ENCODE data around the gene SMTNL1. TPM values are rescaled to one million over a fixed set of nuclear protein-coding genes. Genes with fewer than 3 reads are reported as not detected.

The SMTNL1 gene
- total RNA-seq, 1 experiment from 2014 or later = not detected

- DNase-seq (ENCODE audit: low read depth) = no peak
These were observed 6.2 kb downstream of the SMTNL1 start for GRCh38 chr11:57543593-57543992.

- no peak for DNase-seq (ENCODE audit: low read depth)
These were observed 7.2 kb downstream of the SMTNL1 start for GRCh38 chr11:57544566-57544965.

DNA sequence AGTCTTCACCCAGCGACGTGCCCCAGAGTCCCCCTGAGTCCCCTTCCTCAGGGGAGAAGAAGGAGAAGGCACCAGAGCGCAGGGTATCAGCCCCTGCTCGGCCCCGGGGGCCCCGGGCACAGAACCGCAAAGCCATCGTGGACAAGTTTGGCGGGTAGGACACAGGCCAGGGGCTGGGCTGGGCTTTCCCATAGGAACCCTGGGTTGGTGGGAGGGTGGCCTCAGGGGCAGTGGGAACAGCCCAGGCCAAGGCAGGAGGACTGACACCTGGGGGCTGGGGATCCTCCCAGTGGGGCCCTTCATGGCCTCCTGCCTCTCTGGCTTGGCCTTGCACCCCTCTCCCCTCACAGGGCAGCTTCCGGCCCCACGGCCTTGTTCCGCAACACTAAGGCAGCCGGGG lies 8.5 kb downstream of the SMTNL1 start:
- no peak for DNase-seq (ENCODE audit: low read depth)

DNA sequence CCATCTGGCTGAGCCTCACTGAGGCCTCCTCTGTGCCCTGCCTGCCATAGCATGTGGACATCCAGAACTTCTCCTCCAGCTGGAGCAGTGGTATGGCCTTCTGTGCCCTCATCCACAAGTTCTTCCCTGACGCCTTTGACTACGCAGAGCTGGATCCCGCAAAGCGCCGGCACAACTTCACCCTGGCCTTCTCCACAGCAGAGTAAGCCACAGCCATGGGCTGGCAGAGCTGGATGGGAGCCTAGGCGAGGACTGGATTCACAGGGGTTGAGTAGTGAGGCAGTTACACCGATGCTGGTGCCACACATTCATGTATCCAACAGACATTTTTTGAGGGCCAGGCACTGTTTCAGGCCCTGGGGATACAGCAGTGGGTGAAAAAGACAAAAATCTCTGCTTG lies 9.1 kb downstream of the SMTNL1 start:
- no peak for DNase-seq (ENCODE audit: low read depth)

DNA sequence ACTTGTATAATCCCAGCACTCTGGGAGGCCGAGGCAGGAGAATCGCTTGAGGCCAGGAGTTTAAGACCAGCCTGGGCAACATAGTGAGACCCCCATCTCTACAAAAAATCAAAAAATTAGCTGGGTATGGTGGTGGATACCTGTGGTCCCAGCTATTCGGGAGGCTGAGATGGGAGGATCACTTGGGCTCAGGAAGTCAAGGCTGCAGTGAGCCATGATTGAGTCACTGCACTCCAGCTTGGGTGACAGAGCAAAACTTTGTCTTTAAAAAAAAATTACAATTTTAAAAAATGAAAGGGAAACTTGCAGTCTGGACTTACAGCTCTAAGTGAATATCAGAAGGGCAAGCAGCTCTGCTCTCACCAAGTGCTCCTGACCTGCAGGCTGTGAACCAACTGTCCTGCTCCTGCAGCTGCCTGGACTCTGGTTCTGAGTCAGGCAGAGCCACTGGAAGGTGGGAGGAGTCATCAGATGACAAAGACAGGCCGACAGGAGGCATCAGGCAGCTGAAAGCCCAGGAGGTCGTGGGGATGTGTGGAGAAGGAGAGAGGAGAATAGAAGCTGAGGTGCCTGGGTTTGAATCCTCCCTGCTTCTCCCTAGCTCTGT lies 9.6 kb downstream of the SMTNL1 start:
- DNase-seq (ENCODE audit: low read depth) = peak; percentile 70

- DNase-seq (ENCODE audit: low read depth) = no peak
These were observed 10.5 kb downstream of the SMTNL1 start for GRCh38 chr11:57547854-57548377.

DNA sequence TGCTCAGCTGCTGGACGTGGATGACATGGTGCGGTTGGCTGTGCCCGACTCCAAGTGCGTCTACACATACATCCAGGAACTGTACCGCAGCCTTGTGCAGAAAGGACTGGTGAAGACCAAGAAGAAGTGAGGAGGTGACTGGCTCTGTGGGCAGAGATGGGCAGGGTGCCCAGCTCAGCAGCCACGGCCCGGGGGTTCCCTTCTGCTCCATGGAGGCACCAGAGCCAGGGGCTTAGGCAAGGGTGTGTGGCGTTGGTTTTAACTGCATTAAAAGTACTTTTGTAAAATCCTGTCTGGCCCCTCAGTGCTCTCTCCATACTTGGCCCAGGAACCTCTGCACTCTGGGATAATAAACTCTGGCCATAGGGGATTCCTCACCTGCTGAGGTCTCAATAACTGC lies 12.6 kb downstream of the SMTNL1 start:
- no peak for DNase-seq (ENCODE audit: low read depth)

DNA sequence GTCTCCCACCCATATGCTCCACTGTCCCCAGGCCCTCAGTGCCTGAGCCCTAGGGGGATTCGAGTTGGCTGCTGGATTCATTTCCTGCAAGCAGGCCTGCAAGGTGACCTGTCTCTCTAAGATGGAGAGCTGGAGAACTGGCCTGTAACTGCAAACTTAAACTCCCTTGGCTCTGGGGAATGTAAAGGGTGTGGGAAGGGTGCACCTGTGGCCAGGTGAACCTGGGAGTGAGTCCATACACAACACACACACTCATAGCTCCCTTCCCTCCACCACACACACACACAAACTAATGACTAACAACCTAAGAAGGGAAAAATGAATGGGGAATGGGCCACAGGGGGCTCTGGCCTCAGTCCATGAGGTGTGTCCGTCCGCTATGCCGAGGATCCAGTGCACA lies 14.5 kb downstream of the SMTNL1 start:
- DNase-seq (ENCODE audit: low read depth) = no peak

DNA sequence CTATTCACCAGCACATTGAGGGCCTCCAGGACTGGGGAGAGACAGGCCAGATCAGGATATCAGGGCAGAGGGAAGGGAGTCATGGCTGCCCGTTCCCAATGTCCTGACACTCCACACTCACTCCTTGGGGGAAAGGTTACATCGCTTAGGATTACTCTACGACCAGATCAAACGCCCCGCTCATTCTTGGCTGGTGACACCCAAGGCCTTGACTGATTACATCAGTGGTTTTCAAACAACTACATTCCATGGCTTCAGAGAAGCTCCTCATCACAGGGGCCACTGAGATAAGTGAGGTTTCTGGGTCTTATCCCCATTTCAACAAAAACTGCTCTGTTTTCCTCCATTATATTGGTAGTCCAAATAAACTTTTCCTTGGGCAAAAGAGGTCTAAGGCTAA lies 15.1 kb downstream of the SMTNL1 start:
- DNase-seq (ENCODE audit: low read depth) = no peak

DNA sequence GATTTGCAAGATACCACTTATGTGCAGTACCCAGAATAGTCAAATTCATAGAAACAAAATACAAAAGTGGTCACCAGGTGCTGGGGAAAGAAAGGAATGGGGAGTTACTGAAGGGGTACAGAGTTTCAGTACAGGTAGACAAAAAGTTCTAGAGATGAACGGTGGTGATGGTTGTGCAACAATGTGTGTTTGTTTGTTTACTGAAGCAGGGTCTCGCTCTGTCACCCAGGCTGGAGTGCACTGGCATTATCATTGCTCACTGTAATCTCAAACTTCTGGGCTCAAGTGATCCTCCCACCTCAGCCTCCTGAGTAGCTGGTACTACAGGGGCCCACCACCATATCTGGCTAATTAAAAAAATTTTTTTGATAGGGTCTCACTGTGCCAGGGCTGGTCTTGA lies 18.0 kb downstream of the SMTNL1 start:
- DNase-seq (ENCODE audit: low read depth) = no peak

DNA sequence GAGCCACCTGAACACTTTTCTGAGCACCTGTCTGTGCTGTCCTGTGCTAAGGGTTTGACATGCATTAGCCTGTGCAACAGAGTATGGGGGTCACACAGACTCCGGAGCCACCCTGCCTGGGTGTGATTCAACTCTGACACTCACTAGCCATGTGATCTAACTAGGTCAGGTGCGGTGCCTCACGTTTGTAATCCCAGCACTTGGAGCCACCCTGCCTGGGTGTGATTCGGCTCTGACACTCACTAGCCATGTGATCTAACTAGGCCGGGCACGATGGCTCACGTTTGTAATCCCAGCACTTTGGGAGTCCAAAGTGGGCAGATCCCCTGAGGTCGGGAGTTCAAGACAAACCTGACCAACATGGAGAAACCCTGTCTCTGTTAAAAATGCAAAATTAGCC lies 18.6 kb downstream of the SMTNL1 start:
- no peak for DNase-seq (ENCODE audit: low read depth)

DNA sequence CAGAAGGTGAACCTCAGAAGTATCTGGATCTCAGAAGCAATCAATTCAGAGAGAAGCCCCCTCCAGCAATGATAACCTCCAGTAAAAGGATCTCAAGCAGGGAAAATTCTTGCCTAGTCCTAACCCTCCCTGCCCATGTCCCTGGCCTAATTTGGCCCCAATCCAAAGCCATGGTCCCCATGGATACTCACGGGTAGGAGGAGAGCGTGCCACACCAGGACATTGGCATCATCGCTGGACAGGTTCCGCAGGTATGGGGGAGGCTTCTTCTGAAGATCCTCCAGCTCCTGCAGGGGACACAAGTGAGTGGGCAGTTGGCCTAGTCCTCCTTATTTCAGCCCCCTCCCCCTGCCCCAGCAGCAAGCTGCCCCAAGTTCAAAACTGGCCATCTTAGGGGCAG lies 22.8 kb downstream of the SMTNL1 start:
- no peak for DNase-seq (ENCODE audit: low read depth)

DNA sequence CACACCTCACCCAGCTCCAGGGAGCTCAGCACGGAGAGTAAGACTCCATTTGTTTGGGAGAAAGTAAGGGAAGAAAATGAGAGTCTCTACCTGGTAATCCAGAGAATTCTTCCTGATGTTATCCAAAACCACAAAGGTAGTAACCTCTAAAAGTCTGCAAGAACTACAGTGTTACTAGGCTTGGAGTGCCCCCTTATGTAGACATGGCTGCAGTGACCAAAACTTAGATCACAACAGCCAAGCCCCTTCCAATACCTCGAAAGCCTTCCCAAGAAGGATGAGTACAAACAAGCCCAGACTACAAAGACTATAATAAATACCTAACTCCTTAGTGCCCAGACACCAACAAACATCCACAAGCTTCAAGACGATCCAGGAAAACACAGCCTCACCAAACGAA lies 25.2 kb downstream of the SMTNL1 start:
- no peak for DNase-seq (ENCODE audit: low read depth)

DNA sequence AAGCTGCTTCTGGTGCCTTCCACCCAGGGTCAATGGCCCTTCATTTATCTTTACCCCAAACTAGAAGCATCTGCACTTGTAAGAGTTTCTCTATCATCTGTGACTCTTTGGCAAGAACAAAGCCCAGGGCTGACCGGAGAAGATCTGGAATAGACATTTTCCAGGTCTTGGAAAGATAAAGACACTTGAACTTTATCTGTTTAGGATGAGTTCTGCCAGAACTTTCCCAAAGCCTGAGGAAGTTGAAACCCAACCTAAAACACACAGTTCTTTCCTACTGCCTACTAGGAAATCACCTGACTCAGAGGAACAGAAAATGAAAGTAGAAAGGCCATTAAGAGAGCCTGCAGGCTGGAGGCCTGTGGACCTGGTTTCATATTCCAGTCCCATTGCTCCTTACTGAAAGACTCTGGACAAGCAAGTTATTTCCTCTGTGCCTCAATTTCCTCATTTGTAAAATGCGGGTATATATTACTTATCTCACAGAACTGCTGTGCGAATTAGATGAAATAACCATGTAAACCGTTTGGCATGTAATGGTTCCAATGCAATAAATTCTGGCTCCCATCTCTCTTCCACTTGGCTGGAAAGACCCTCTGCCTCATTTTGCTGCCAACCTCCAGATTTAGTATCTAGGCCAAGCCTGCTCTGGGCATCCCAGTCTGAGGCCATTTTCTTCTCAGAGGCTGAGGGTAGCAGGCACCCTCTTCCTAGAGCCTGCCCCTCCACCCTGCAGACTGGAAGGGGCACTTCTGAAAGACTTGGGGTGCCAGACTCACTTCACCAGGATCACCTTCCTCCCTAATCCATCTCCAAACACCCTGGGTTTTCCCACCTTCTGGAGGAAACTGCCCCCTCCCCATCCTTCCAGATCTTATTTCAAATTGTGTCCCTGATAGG lies 28.9 kb downstream of the SMTNL1 start:
- peak; percentile 47 for DNase-seq (ENCODE audit: low read depth)

- DNase-seq (ENCODE audit: low read depth) = peak; percentile 17
These were observed 29.6 kb downstream of the SMTNL1 start for GRCh38 chr11:57566905-57567514.

GRCh38 chr11:57567515-57568329 lies 30.3 kb downstream of the SMTNL1 start, which contains the start of gene UBE2L6:
Gene UBE2L6, minus strand, starts transcription at chr11:57567672. Its CDS starts 61 bp downstream, at chr11:57567611.
- DNase-seq (ENCODE audit: low read depth) = peak; percentile 9

- peak; percentile 77 for DNase-seq (ENCODE audit: low read depth)
These were observed 31.0 kb downstream of the SMTNL1 start for GRCh38 chr11:57568330-57568766.

DNA sequence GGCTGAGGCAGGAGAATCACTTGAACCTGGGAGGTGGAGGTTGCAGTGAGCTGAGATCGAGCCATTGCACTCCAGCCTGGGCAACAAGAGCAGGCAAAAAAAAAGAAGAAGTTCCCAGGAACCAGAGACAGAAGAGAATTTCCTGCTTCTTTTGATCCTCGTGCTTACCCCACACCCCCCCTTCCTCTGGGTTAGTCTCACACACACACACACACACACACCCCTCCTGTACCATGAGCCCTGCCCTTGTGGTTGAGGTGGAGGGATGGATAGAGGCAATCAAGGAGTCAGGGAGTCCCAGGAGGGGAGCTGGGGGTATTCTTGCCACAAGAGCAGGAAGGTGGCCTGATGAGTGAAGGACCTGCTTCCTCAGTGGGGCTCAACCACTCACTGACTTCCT lies 34.2 kb downstream of the SMTNL1 start:
- no peak for DNase-seq (ENCODE audit: low read depth)

DNA sequence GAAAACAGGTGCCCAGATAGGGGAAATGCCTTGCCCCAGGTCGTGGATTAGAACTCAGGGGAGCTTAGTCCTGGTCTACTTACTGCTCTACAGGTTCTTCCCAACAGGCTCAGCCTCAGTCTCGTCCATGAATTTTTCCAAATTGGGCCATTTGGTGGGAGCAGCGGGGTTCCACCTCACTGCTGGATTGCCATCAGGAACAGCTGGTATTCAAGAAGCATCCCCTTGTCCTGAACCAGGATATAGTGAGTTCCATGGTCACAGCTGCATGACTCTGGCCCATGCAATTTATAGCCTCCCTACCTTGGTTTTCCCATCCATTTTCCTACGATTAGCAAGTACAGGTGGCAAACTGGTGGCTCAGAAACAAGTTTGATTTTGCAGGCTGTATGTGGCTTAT lies 36.7 kb downstream of the SMTNL1 start:
- DNase-seq (ENCODE audit: low read depth) = no peak

- no peak for DNase-seq (ENCODE audit: low read depth)
These were observed 46.9 kb downstream of the SMTNL1 start for GRCh38 chr11:57584341-57584740.

DNA sequence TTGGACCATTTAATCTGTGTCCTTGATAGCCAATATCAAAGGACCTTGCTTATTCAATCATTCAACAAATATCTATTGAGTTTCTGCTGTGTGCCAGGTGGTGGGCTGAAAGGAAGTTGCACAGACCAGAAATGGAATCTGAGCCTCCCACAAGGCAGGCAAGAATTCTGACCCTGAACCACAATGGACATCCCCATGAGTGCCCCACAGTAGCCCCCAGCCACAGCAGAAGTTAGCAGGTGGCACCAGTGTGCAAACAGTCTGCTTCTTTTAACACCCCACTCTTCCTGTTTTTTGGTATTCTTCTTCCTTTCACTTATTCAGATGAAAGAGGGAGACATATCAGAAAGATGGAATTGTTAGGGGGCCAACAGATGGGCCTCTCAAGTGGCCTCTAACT lies 47.9 kb downstream of the SMTNL1 start:
- DNase-seq (ENCODE audit: low read depth) = no peak
